Thyroid gland (tissue), 4 donors: Measurements from ENCODE around the gene TMEM209.

Experiments used
- CTCF ChIP-seq, 6 experiments: fragments of 200-600 bp in 3 of 6; fragments of 450-650 bp in 3 of 6; sonication (generic) in 3 of 6; IDR thresholded peaks; one replicate each; pipeline ENCODE4 v1.5.1; 2016 to 2019; ENCODE audit warnings: antibody characterized with exemption in 6 of 6, mild to moderate bottlenecking in 2 of 6, inconsistent platforms in 1 of 6, moderate library complexity in 1 of 6
- POLR2A ChIP-seq, 2 donors: fragments of 450-650 bp; IDR thresholded peaks; one replicate each; pipeline ENCODE4 v1.6.1; 2017; ENCODE audit warnings: antibody characterized with exemption in 2 of 2, mild to moderate bottlenecking in 2 of 2, moderate library complexity in 1 of 2

- TF ChIP-seq CTCF (IDR thresholded peaks at IDR 0.05) (no peak), POLR2A (IDR thresholded peaks at IDR 0.05) (no peak)
Measured at GRCh38 chr7:130139193-130139960, 65.8 kb downstream of the TMEM209 start.
